HG02943 (cell line): ENCODE results near the gene GRIK1.
"Not testable (repeated sequence)": the region's sequence is repeated elsewhere in the genome, so short reads cannot be mapped to it uniquely, and the experiment has no call there.

ENCODE experiments used
- ATAC-seq: cut with Tn5 transposase; IDR thresholded peaks from one replicate; pipeline ENCODE4 v1.9.1; 2021; ENCODE audit warnings: mild to moderate bottlenecking, low read depth, moderate library complexity; ENCODE audit not compliant: unreplicated experiment

Gene GRIK1

DNA sequence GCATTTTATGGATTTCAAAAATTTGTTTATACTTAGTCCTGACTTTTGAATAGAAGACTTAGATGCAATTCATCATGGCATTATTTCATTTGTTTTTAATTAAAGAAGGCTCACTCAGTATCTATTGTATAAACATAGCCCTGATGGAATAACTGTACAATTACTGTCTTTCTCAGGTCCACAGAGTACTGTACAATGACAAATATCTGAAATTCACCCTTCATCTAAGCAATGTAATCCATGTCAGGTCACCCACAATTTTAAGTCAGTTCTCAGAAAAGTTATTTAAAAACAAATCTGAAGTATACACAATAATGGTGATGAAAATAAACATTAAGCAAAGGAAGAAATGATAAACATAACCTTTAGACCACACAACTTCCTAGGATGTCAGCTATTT, 311.9 kb downstream of the GRIK1 start:
- no peak for ATAC-seq

- ATAC-seq = no peak
Measured at GRCh38 chr21:29626801-29627470, 312.9 kb downstream of the GRIK1 start.

GRCh38 chr21:29625990-29626389, 313.8 kb downstream of the GRIK1 start:
- no peak for ATAC-seq

- ATAC-seq = no peak
Measured at GRCh38 chr21:29624776-29625175, 315.0 kb downstream of the GRIK1 start.

- ATAC-seq = no peak
Measured at GRCh38 chr21:29621525-29621924, 318.3 kb downstream of the GRIK1 start.

DNA sequence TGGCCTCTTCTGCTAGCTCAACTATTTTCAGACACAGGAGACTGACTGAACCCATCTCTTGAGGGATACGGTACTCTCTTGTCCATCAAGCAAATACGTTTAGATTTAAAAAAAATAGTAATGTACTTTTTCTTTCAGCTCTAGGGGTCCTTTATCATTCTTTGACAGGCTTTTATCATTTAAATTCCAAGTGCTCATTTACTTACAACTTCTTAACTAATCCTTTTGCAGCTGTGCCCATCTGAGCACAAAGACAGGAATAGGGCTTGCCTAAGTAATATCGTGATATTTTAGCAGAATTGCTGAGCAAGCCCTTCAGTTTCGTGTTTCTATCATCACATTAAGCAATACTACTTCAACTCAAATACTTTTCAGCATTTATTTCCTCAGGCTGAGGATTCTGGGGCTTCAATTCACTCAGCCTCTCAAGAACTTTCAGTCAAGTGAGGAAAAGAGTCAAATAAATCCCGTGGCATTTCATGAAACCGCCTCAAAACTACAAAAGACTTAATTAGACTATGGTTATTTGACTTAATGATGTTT, 323.5 kb downstream of the GRIK1 start:
- no peak for ATAC-seq

- no peak for ATAC-seq
Measured at GRCh38 chr21:29613877-29614276, 325.9 kb downstream of the GRIK1 start.

DNA sequence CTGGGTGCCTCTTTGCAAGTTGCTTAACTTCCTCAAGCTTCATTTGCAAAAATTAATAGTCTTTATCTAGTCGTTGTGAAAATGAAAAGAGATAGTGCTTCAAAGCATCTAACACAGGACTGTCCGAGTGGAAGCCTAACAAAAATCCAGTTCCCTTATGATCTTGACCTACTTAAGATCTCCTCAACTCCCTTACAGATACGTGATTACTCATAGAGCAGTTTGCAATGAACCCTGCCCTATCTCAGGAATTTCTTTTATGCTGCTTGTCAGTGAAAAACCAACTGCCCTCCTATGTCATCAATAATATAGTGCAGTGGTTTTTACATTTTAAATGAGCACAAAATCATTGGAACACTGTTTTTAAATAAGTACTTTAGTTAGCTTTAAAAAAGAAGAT, 326.8 kb downstream of the GRIK1 start:
- no peak for ATAC-seq

DNA sequence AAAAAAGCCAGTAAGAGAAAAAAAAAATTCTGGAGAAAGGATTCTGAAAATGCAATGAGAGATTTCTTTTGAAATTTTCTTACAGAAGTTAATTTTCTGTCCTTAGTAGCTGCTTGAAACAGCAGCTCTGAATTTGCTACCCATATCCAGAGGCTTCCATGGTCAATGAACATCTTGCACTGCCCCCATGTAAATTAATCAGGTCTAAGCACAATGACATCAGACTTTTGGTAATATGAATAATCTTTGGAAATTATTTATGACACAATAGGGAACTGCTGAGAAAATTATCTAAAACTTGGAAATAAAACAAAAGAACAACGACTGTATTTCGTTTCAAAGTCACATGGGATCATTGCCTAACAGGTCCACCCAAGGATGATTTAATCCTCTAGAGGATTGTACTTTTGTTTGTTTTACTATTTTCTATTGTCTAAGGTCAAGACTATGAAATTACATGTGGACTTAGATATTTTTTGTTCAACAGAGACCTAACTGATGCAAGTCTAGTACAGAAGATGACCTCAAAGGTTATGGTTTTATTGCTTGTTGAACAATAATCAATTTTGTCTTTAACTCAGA, 328.9 kb downstream of the GRIK1 start:
- no peak for ATAC-seq

DNA sequence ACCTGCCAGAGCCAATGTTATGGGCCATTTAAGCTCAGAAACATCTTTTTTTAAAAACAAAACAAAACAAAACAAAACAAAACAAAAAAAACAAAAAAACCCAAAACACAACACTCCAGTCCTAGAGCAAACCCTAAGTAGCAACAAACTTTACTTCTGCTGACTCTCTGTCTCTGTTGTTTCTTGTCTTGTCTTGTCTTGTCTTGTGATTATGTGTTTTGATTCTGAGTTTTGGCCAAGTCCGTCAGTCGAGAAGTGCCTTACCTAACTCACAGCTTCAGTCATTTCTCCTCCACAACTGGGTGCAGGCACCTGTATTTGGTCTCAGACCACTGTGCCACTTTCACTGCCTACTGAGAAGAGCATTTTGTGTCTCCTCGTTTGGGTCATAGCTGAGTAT, 333.2 kb downstream of the GRIK1 start:
- ATAC-seq = no peak

DNA sequence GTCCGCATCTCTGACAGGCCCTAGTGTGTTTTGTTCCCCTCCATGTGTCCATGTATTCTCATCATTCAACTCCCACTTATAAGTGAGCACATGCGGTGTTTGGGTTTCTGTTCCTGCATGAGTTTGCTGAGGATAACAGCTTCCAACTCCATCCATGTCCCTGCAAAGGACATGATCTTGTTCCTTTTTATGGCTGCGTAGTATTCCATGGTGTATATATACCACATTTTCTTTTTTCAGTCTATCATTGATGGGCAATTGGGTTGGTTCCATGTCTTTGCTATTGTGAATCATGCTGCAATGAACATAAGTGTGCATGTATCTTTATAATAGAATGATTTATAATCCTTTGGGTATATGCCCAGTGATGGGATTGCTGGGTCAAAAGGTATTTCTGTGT, 334.6 kb downstream of the GRIK1 start:
- not testable (repeated sequence) for ATAC-seq

- no peak for ATAC-seq
Measured at GRCh38 chr21:29604076-29604475, 335.7 kb downstream of the GRIK1 start.

GRCh38 chr21:29601047-29601446, 338.7 kb downstream of the GRIK1 start:
- ATAC-seq = no peak

- ATAC-seq = no peak
Measured at GRCh38 chr21:29586696-29587095, 353.1 kb downstream of the GRIK1 start.

GRCh38 chr21:29585462-29585861, 354.3 kb downstream of the GRIK1 start:
- no peak for ATAC-seq

- ATAC-seq = no peak
Measured at GRCh38 chr21:29583424-29583924, 356.3 kb downstream of the GRIK1 start.

DNA sequence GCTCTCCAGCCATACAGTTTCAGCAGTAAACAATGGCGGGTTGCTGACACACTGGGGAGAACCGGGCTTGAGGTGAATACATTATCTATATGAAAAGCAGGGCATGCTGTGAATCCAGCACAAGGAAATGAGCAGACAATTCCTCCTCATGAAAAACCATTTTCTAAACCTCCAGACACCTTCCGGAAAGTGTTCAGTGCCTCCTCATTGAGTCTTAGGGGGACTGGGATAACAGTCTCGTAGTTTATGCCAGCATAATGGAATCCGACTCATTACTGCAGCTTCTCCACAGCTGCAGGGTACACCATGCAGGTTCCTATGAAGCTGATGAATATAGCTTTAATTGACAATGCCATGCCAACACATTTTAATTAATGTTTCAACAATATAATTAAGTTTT, 356.9 kb downstream of the GRIK1 start:
- no peak for ATAC-seq

- ATAC-seq = no peak
Measured at GRCh38 chr21:29581393-29581792, 358.4 kb downstream of the GRIK1 start.

- no peak for ATAC-seq
Measured at GRCh38 chr21:29580732-29581285, 359.0 kb downstream of the GRIK1 start.

- ATAC-seq = no peak
Measured at GRCh38 chr21:29578306-29578705, 361.5 kb downstream of the GRIK1 start.

DNA sequence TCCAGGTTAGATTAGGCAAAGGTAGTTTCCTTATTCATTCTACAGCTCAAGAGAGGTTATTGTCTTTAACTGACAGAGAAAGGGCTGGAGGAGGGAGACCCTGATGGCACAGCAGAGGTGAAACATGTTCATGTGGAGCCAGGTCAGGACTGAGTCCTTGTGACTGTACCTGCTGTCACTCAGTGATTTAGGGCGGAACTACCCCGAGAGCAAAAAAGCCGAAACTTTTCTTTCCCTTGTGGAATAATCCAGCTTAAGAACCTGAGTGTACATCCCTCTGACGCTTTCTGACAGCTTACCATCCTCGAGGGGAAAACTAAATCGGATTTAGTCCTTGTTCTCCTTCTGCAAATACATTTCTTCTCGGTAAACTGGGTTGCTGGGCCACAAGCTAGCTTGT, 367.8 kb downstream of the GRIK1 start:
- ATAC-seq = no peak
